Measurements from ENCODE around the gene SNRPA. TPM values are rescaled to one million over a fixed set of nuclear protein-coding genes. Genes with fewer than 3 reads are reported as not detected.

The SNRPA gene
- total and polyA plus RNA-seq, 2 of the 8 experiments (the other 6 are each of a cell fraction or from before 2014, with no cell fraction given) = 201 to 202 TPM

DNA sequence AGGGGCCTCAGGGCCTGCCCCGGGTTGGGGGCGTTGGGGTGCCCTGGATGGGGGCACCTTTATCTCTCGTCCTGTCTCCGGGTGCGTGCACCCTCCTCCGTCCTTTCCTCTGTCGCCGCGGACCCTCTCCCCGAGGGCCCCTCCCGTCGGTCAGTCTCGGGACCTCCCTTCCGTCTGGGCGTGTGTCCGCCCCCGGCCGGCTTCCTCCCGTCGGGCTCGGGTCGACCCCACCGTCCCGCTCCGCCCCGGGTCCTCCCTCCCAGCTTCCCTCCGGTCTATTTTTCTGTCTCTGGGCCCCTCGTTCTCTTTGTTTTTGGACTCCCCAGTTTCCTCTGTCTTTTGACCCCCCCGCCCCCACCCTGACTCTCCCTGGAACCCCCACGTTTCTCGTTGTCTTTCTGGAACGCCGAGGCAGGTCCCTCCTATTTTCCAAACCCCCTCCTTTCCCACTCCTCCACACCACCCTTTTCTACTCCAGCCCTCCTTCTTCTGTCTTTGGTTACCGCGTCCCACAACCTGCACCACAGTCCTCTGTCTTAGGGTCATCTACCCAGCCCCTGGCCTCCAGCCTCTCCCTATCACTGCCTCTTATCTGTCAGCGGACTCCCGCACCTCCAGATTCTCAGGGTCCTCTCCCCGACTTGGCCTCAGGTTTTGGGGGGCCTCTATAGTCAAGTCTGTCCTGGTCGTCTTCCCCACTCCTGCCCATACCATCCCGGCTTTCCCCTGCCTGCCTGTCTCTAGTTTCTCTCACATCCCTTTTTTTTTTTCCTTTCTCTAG is 48.7 kb downstream of the SNRPA start:
- Histone ChIP-seq H3K27ac (ENCODE audit: low read depth, low read length) (peak overlapping the region; percentile 92), H3K4me3 (ENCODE audit: extremely low read depth in 1 of 4, insufficient read depth in 2 of 4, low read depth in 3 of 4, low read length in 4 of 4) (peak overlapping the region; percentile 90 to 99 (median 92)), H3K4me2 (ENCODE audit: insufficient read depth in 1 of 2, low read depth in 2 of 2, low read length in 2 of 2) (peak overlapping the region; percentile 67 to 91), H3K79me2 (ENCODE audit: control insufficient read depth in 1 of 2, insufficient read depth in 2 of 2, low read length in 2 of 2) (peaks cover 14 to 54% of the 10 kb centered on the region in 2 experiments), H4K20me1 (replicated peaks in 1 of 2; ENCODE audit: control insufficient read depth in 1 of 2, insufficient read depth in 2 of 2, low read length in 2 of 2) (peaks cover 28 to 38% of the 10 kb centered on the region in 2 experiments), H2BK15ac (ENCODE audit: low read length) (no peak overlapping the region), H3K36me3 (ENCODE audit: control insufficient read depth in 2 of 4, insufficient read depth in 4 of 4, low read length in 3 of 4) (peaks cover 3 to 32% (median 6%) of the 10 kb centered on the region in 4 experiments; a peak in 6 of 8 replicates), H4K91ac (replicated peaks; ENCODE audit: insufficient read length, low read length) (no peak overlapping the region), H3K79me1 (ENCODE audit: low read depth, low read length) (peaks cover 27% of the 10 kb centered on the region), H2BK120ac (replicated peaks; ENCODE audit: low read depth, low read length) (no peak overlapping the region), H4K8ac (ENCODE audit: extremely low read depth, insufficient read depth, low read length) (peak overlapping the region; percentile 92; the same call in 1 of the 2 replicates), H2BK5ac (ENCODE audit: low read depth, low read length) (peak overlapping the region; percentile 82; the same call in 1 of the 2 replicates), H4K5ac (ENCODE audit: insufficient read length, low read depth, low read length) (peak overlapping the region; percentile 3), H3K4me1 (replicated peaks in 1 of 4; ENCODE audit: control insufficient read depth in 3 of 4, insufficient read depth in 4 of 4, low read length in 3 of 4) (peaks cover 0 to 45% (median 24%) of the 10 kb centered on the region in 4 experiments; a peak in 6 of 7 replicates), H3K23me2 (ENCODE audit: low read depth, low read length) (peaks cover 6% of the 10 kb centered on the region), H3K9me3 (ENCODE audit: insufficient read depth in 2 of 2, low read depth in 1 of 2, low read length in 1 of 2) (no peaks in the 10 kb centered on the region), H3K4ac (replicated peaks; ENCODE audit: insufficient read length, low read depth, low read length) (no peak overlapping the region), H2BK20ac (ENCODE audit: low read length) (no peak overlapping the region), H2BK12ac (ENCODE audit: low read depth, low read length) (0 out of 2 replicates have a peak overlapping the region, but pooled peaks have one; percentile 39), H3K18ac (ENCODE audit: extremely low read depth, low read length) (peak overlapping the region; percentile 68), H3K27me3 (replicated peaks in 1 of 4; ENCODE audit: control insufficient read depth in 3 of 4, extremely low read depth in 1 of 4, insufficient read depth in 3 of 4, low read length in 3 of 4) (no peaks in the 10 kb centered on the region), H2AK5ac (ENCODE audit: low read depth, low read length) (peak overlapping the region; percentile 83; the same call in 1 of the 2 replicates), H3K14ac (ENCODE audit: insufficient read length) (no peak overlapping the region), H3K9ac (replicated peaks in 1 of 4; ENCODE audit: extremely low read depth in 1 of 4, low read depth in 3 of 4, low read length in 3 of 4) (peak overlapping the region; percentile 79 to 91 (median 88)), H2AFZ (ENCODE audit: low read length) (no peak overlapping the region), H3K23ac (ENCODE audit: insufficient read length) (no peak overlapping the region), H3K56ac (replicated peaks; ENCODE audit: insufficient read length, low read depth, low read length) (no peak overlapping the region)
- 6% methylated on average over 34 of the region's 40 CpGs; no CpG with 5 or more reads in 1 of the 2 experiments for WGBS, 2 experiments (ENCODE audit: extremely low coverage in 1 of 2, insufficient coverage in 1 of 2, insufficient read length in 1 of 2, insufficient replicate concordance in 2 of 2, low coverage in 1 of 2, low lambda C conversion rate in 2 of 2, missing lambda C conversion rate in 1 of 2)
- FAIRE-seq = no peak
- DNase-seq (ENCODE audit: low read depth in 1 of 2, low spot score in 2 of 2) = peak in 1 of 2 experiments; percentile 73
- TF ChIP-seq EGR1 (IDR thresholded peaks at IDR 0.05; ENCODE audit: borderline replicate concordance, low read depth, low read length) (no peak; the same call in 1 of the 2 replicates), JUN (IDR thresholded peaks at IDR 0.05; ENCODE audit: low read depth, low read length) (no peak), GABPA (IDR thresholded peaks at IDR 0.05; ENCODE audit: borderline replicate concordance, insufficient read depth, low read length) (no peak), CBX5 (IDR thresholded peaks at IDR 0.05; ENCODE audit: low read depth, low read length) (no peak), POLR2A (IDR thresholded peaks at IDR 0.05; ENCODE audit: control extremely low read depth in 1 of 2, low read depth in 2 of 2, low read length in 2 of 2) (peak in 1 of 2 experiments; percentile 77; a peak in 2 of 3 replicates), SAP30 (IDR thresholded peaks at IDR 0.05; ENCODE audit: insufficient read depth, insufficient replicate concordance, low read length) (no peak), ZNF274 (IDR thresholded peaks at IDR 0.05; ENCODE audit: borderline replicate concordance, extremely low read depth, low read length) (no peak), POLR2AphosphoS5 (IDR thresholded peaks at IDR 0.05; ENCODE audit: low read depth, low read length) (peak; percentile 40; the same call in 1 of the 2 replicates), EP300 (IDR thresholded peaks at IDR 0.05; ENCODE audit: borderline replicate concordance in 1 of 2, low read depth in 2 of 2, low read length in 2 of 2) (no peak), RBBP5 (IDR thresholded peaks at IDR 0.05; ENCODE audit: borderline replicate concordance, low read depth, low read length) (no peak)
- CTCF ChIA-PET (ENCODE audit: partially characterized antibody) = interaction anchor here (0.7 to 1.7 kb wide), 3 partner anchors 10 to 136 kb away, joined by 3 to 4 read pairs (median 3); no protein-coding TSS in a partner anchor
- POLR2A ChIA-PET (ENCODE audit: partially characterized antibody) = interaction anchor here (0.8 to 15.7 kb wide), 15 partner anchors 8 to 192 kb away, joined by 3 to 241 read pairs (median 9); partner anchors contain the start of genes ACTMAP, COQ8B, ITPKC and MIA

Measured in H1 (cell line).